ENCODE measurements around the gene OTULIN. TPM values are rescaled to one million over a fixed set of nuclear protein-coding genes. Genes with fewer than 3 reads are reported as not detected.

Gene OTULIN
- total RNA-seq, 4 donors from 2014 or later = 28.3 to 55.0 (median 30.3) TPM

- ATAC-seq (ENCODE audit: low FRiP score) (no peak), DNase-seq (ENCODE audit: low spot score) (no peak)
- TF ChIP-seq CTCF (IDR thresholded peaks at IDR 0.05) = no peak
Observed at GRCh38 chr5:14729448-14730385, 65.2 kb downstream of the OTULIN start.

GRCh38 chr5:14730466-14730865 lies 65.9 kb downstream of the OTULIN start:
- ATAC-seq (ENCODE audit: low FRiP score) (no peak), DNase-seq (ENCODE audit: low spot score) (no peak)
- TF ChIP-seq CTCF (IDR thresholded peaks at IDR 0.05) = no peak

- DNase-seq (ENCODE audit: low spot score) = no peak
- ATAC-seq (ENCODE audit: low FRiP score) = no peak
- TF ChIP-seq CTCF (IDR thresholded peaks at IDR 0.05) = no peak
Observed at GRCh38 chr5:14730881-14731280, 66.4 kb downstream of the OTULIN start.

- DNase-seq (ENCODE audit: low spot score) (no peak), ATAC-seq (ENCODE audit: low FRiP score) (no peak)
- TF ChIP-seq CTCF (IDR thresholded peaks at IDR 0.05) = no peak
Observed at GRCh38 chr5:14732991-14733390, 68.5 kb downstream of the OTULIN start.

GRCh38 chr5:14733661-14734060 lies 69.1 kb downstream of the OTULIN start:
- no peak for DNase-seq (ENCODE audit: low spot score)
- no peak for ATAC-seq (ENCODE audit: low FRiP score)
- TF ChIP-seq CTCF (IDR thresholded peaks at IDR 0.05) = no peak

- no peak for TF ChIP-seq CTCF (IDR thresholded peaks at IDR 0.05)
Observed at GRCh38 chr5:14734396-14734795, 69.9 kb downstream of the OTULIN start.

GRCh38 chr5:14735944-14736343 lies 71.4 kb downstream of the OTULIN start:
- no peak for TF ChIP-seq CTCF (IDR thresholded peaks at IDR 0.05)
- no peak for DNase-seq (ENCODE audit: low spot score)
- no peak for ATAC-seq (ENCODE audit: low FRiP score)

More at GRCh38 chr5:14734396-14734795, 69.9 kb downstream of the OTULIN start:
- ATAC-seq (ENCODE audit: low FRiP score) = no peak
- DNase-seq (ENCODE audit: low spot score) = no peak
